Retinal pigment epithelial cell (primary cell): Measurements from ENCODE around the gene ABCC1.

ENCODE experiments used
- DNase-seq: peaks from one replicate; pipeline ENCODE4 v3.0.0-alpha.2; 2010; ENCODE audit warnings: low read depth
- H3K4me3 ChIP-seq: 2 replicates; pipeline ENCODE4 v1.5.1; 2011; ENCODE audit warnings: mild to moderate bottlenecking, low read length, control low read depth, moderate library complexity
- CTCF ChIP-seq: conservative IDR thresholded peaks from 2 replicates; pipeline ENCODE4 v1.5.1; 2011; ENCODE audit warnings: low read depth, low read length, control low read depth, inconsistent platforms

The ABCC1 gene

GRCh38 chr16:16108759-16109158 lies 159.3 kb downstream of the ABCC1 start:
- H3K4me3 ChIP-seq: no peak overlapping the region
- no peak for TF ChIP-seq CTCF
- DNase-seq: no peak

- no peak overlapping the region for H3K4me3 ChIP-seq
- no peak for TF ChIP-seq CTCF
- DNase-seq: no peak
These were observed 160.2 kb downstream of the ABCC1 start for GRCh38 chr16:16109453-16110110.

GRCh38 chr16:16110111-16110490 lies 160.7 kb downstream of the ABCC1 start:
- no peak for DNase-seq
- TF ChIP-seq CTCF: no peak
- no peak overlapping the region for H3K4me3 ChIP-seq

GRCh38 chr16:16111639-16112038 lies 162.2 kb downstream of the ABCC1 start:
- DNase-seq: no peak
- no peak for TF ChIP-seq CTCF
- H3K4me3 ChIP-seq: no peak overlapping the region

GRCh38 chr16:16112450-16113053 lies 163.1 kb downstream of the ABCC1 start:
- no peak for TF ChIP-seq CTCF
- H3K4me3 ChIP-seq: no peak overlapping the region
- DNase-seq: no peak

- H3K4me3 ChIP-seq: no peak overlapping the region
- DNase-seq: no peak
- no peak for TF ChIP-seq CTCF
These were observed 163.7 kb downstream of the ABCC1 start for GRCh38 chr16:16113076-16113475.

GRCh38 chr16:16116841-16117240 lies 167.4 kb downstream of the ABCC1 start:
- TF ChIP-seq CTCF: no peak
- no peak overlapping the region for H3K4me3 ChIP-seq
- no peak for DNase-seq
